Measurements from ENCODE around the gene ESYT2. TPM values are rescaled to one million over a fixed set of nuclear protein-coding genes. Genes with fewer than 3 reads are reported as not detected.

The ESYT2 gene
- total RNA-seq, 4 donors from 2014 or later = 209 to 286 (median 230) TPM

- Histone ChIP-seq H3K4me3 (no peak overlapping the region), H3K36me3 (no peaks in the 10 kb centered on the region), H3K9me3 (no peaks in the 10 kb centered on the region), H3K27me3 (no peaks in the 10 kb centered on the region), H3K4me1 (no peaks in the 10 kb centered on the region), H3K27ac (no peak overlapping the region)
- ATAC-seq = no peak
- WGBS, 2 donors (ENCODE audit: low coverage in 1 of 2) = 90 to 91% methylated on average over 2 to 7 of the region's 8 CpGs
- TF ChIP-seq CTCF (IDR thresholded peaks at IDR 0.05) (no peak), POLR2AphosphoS5 (IDR thresholded peaks at IDR 0.05) (no peak), POLR2A (IDR thresholded peaks at IDR 0.05) (no peak), EP300 (IDR thresholded peaks at IDR 0.05) (no peak)
These were observed 8.7 kb upstream of the ESYT2 start for GRCh38 chr7:158837790-158838637.

GRCh38 chr7:158836692-158837091, 7.4 kb upstream of the ESYT2 start:
- H3K4me1 ChIP-seq = no peaks in the 10 kb centered on the region
- H3K27ac ChIP-seq = no peak overlapping the region
- H3K36me3 ChIP-seq = no peaks in the 10 kb centered on the region
- 81 to 84% methylated on average over 7 of the region's 8 CpGs for WGBS, 2 donors (ENCODE audit: low coverage in 1 of 2)
- H3K9me3 ChIP-seq = no peaks in the 10 kb centered on the region
- no peaks in the 10 kb centered on the region for H3K27me3 ChIP-seq
- H3K4me3 ChIP-seq = no peak overlapping the region
- ATAC-seq = no peak
- TF ChIP-seq CTCF (IDR thresholded peaks at IDR 0.05) = no peak
- TF ChIP-seq POLR2AphosphoS5 (IDR thresholded peaks at IDR 0.05) = no peak
- no peak for TF ChIP-seq POLR2A (IDR thresholded peaks at IDR 0.05)
- no peak for TF ChIP-seq EP300 (IDR thresholded peaks at IDR 0.05)

GRCh38 chr7:158834878-158835784, 5.8 kb upstream of the ESYT2 start:
- WGBS, 2 donors (ENCODE audit: low coverage in 1 of 2) = 49 to 72% methylated on average over 8 to 21 of the region's 21 CpGs
- no peaks in the 10 kb centered on the region for H3K27me3 ChIP-seq
- H3K27ac ChIP-seq = no peak overlapping the region
- no peaks in the 10 kb centered on the region for H3K9me3 ChIP-seq
- TF ChIP-seq EP300 (IDR thresholded peaks at IDR 0.05) = no peak
- no peak for TF ChIP-seq CTCF (IDR thresholded peaks at IDR 0.05)
- no peak for TF ChIP-seq POLR2A (IDR thresholded peaks at IDR 0.05)
- no peak for TF ChIP-seq POLR2AphosphoS5 (IDR thresholded peaks at IDR 0.05)
- H3K36me3 ChIP-seq = no peaks in the 10 kb centered on the region
- no peak for ATAC-seq
- peaks cover 0 to 11% (median 6%) of the 10 kb centered on the region in 3 donors for H3K4me1 ChIP-seq
- H3K4me3 ChIP-seq = no peak overlapping the region

GRCh38 chr7:158832994-158833393, 3.7 kb upstream of the ESYT2 start:
- Histone ChIP-seq H3K4me3 (no peak overlapping the region), H3K9me3 (no peaks in the 10 kb centered on the region), H3K27me3 (no peaks in the 10 kb centered on the region), H3K4me1 (peaks cover 0 to 12% (median 6%) of the 10 kb centered on the region in 3 donors), H3K36me3 (no peaks in the 10 kb centered on the region), H3K27ac (no peak overlapping the region)
- no peak for ATAC-seq
- 80 to 90% methylated on average over 1 to 2 of the region's 3 CpGs for WGBS, 2 donors (ENCODE audit: low coverage in 1 of 2)
- no peak for TF ChIP-seq POLR2AphosphoS5 (IDR thresholded peaks at IDR 0.05)
- no peak for TF ChIP-seq POLR2A (IDR thresholded peaks at IDR 0.05)
- TF ChIP-seq CTCF (IDR thresholded peaks at IDR 0.05) = no peak
- no peak for TF ChIP-seq EP300 (IDR thresholded peaks at IDR 0.05)
